ENCODE data around the gene AWAT2.

AWAT2 gene

DNA sequence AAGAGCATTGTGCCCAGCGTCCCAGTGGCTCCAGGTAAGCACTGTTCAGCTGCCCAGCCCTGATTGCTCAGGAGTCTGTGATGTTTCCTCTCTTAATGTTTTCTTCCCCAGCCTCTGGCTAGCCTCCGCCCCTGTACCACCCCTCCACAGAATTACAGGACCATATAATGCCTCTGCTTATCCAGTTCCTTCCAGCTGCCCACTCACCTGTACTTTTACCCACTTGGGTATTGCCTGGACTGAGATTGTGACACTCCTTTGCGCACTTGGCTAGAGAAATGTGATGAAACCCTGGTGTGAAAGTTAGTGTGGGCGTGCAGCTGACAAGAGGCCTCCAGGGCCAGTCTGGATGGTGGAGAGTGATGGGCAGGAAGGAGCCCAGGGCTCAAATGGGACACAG is at the start of gene AWAT2:
Gene AWAT2 (minus strand): TSS at position 14 of the 400 bp plus-strand sequence. CDS start 6 bp downstream, at position 8.
- no peak for TF ChIP-seq POLR2A (IDR thresholded peaks at IDR 0.05; ENCODE audit: low read depth, low read length)
- no peak for FAIRE-seq
- no peak for DNase-seq (ENCODE audit: insufficient read length, low spot score)

- DNase-seq (ENCODE audit: insufficient read length, low spot score) (no peak), FAIRE-seq (no peak)
- TF ChIP-seq POLR2A (IDR thresholded peaks at IDR 0.05; ENCODE audit: low read depth, low read length) = no peak
Observed at GRCh38 chrX:70096052-70096451, 46.3 kb upstream of the AWAT2 start.

DNA sequence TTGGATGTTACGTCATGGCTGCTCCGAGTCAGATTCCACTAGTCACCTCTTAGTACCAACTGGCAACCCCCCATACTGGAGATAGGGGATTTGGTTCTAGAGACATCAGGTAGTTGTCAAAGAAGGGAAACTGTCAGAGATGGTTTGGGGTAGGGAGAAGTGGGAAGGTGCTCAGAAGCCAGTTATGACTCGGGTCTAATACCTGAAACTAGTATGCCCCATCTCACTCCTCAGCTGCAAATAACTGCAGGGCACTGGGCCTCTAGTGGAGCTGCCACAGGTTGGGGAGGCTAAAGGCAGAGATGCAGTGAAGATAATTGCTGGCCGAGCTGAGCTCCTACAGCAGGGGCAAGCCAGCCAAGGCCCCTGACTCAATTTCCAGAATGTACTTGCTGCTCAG is 42.5 kb upstream of the AWAT2 start:
- no peak for TF ChIP-seq POLR2A (IDR thresholded peaks at IDR 0.05; ENCODE audit: low read depth, low read length)
- DNase-seq (ENCODE audit: insufficient read length, low spot score) (no peak), FAIRE-seq (no peak)

- DNase-seq (ENCODE audit: insufficient read length, low spot score) (no peak), FAIRE-seq (no peak)
- no peak for TF ChIP-seq POLR2A (IDR thresholded peaks at IDR 0.05; ENCODE audit: low read depth, low read length)
Observed at GRCh38 chrX:70089604-70090297, 40.0 kb upstream of the AWAT2 start.

DNA sequence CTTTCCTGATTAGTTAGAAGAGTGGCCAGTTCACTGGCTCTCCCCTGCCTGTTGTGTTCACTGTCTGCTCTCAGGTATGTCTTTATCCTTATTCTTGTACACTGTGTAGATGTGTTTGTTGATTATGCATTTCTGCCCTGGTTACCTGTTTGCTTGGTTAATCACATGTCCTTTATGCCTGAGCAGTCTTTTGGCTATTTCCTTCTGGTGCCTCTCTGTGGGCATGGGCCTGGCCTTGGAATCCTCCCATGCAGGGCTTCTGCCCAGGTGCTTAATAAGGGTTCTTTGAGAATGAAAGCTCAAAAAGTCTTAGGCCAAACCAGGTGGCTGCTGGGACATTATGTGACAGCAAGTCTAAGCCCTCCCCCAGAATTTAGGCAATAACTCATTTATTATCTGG is 39.0 kb upstream of the AWAT2 start:
- FAIRE-seq (no peak), DNase-seq (ENCODE audit: insufficient read length, low spot score) (no peak)
- TF ChIP-seq POLR2A (IDR thresholded peaks at IDR 0.05; ENCODE audit: low read depth, low read length) = no peak

GRCh38 chrX:70087857-70088630 is 38.3 kb upstream of the AWAT2 start:
- FAIRE-seq (no peak), DNase-seq (ENCODE audit: insufficient read length, low spot score) (no peak)
- TF ChIP-seq POLR2A (IDR thresholded peaks at IDR 0.05; ENCODE audit: low read depth, low read length) = no peak

- no peak for DNase-seq (ENCODE audit: insufficient read length, low spot score)
- no peak for FAIRE-seq
- no peak for TF ChIP-seq POLR2A (IDR thresholded peaks at IDR 0.05; ENCODE audit: low read depth, low read length)
Observed at GRCh38 chrX:70084592-70085240, 35.0 kb upstream of the AWAT2 start.

GRCh38 chrX:70082723-70083122 is 33.0 kb upstream of the AWAT2 start:
- DNase-seq (ENCODE audit: insufficient read length, low spot score) (no peak), FAIRE-seq (no peak)
- TF ChIP-seq POLR2A (IDR thresholded peaks at IDR 0.05; ENCODE audit: low read depth, low read length) = no peak

GRCh38 chrX:70079870-70080269 is 30.1 kb upstream of the AWAT2 start:
- TF ChIP-seq POLR2A (IDR thresholded peaks at IDR 0.05; ENCODE audit: low read depth, low read length) = no peak
- DNase-seq (ENCODE audit: insufficient read length, low spot score) = no peak
- no peak for FAIRE-seq

GRCh38 chrX:70079297-70079696 is 29.6 kb upstream of the AWAT2 start:
- FAIRE-seq = no peak
- DNase-seq (ENCODE audit: insufficient read length, low spot score) = no peak
- TF ChIP-seq POLR2A (IDR thresholded peaks at IDR 0.05; ENCODE audit: low read depth, low read length) = no peak

DNA sequence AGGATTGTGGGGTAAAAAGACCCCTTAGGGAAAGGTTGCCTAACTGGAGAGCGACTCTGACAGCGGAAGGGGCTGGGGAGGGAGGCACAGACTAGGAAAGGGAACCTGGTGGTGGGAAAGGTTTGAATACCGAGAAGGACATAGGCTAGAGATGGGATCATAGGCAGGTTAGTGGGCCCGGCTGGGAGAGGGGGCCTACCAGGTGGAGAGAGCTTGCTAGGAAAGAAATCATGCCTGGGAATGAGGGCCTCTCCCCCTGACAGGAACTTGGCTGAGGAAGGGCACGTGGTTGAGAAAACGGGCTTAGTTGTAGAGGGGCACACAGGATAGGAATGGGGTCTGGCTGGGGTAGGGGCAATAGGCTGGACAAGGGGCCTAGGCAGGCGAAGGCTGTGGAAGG is 16.9 kb upstream of the AWAT2 start:
- DNase-seq (ENCODE audit: insufficient read length, low spot score) = no peak
- no peak for TF ChIP-seq POLR2A (IDR thresholded peaks at IDR 0.05; ENCODE audit: low read depth, low read length)
- no peak for FAIRE-seq

DNA sequence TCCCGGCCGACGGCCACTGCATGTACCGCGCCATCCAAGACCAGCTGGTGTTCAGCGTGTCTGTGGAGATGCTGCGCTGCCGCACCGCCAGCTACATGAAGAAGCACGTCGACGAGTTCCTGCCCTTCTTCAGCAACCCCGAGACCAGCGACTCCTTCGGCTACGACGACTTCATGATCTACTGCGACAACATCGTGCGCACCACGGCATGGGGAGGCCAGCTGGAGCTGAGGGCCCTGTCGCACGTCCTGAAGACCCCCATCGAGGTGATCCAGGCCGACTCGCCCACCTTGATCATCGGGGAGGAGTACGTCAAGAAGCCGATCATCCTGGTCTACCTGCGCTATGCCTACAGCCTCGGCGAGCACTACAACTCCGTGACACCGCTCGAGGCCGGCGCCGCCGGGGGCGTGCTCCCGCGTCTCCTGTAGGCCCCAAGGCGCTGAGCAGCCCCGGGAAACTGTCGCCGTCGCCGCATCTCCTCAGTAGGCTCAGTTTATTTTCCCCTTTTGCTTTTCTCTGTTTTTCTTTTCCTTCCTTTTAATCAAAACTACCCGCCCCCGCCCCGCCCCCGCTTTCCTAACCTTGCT is 13.3 kb upstream of the AWAT2 start:
- TF ChIP-seq POLR2A (IDR thresholded peaks at IDR 0.05; ENCODE audit: low read depth, low read length) = no peak
- FAIRE-seq (no peak), DNase-seq (ENCODE audit: insufficient read length, low spot score) (no peak)

DNA sequence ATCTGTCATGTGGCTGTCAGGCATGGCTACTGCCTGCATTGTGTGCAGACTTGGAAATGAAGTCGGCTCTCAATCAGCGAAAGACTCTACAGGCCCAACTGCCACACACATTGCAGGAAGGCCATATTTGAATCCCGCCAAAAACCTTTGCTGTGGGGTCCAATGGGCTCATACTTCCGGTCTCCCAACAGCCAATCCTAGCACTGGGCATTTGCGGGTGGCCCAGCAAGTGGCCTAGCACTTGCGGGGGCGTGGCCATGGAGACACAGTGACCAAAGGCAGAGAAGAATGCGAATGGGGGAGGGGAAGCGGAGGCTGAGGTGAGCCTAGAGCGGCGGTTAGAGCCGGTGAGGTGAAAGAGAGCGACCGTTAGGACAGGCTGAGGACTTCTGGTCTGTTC is 12.3 kb upstream of the AWAT2 start, which contains the start of gene OTUD6A:
Gene OTUD6A (plus strand): TSS at position 382 of the 400 bp plus-strand sequence. CDS start 68 bp downstream, outside the sequence.
- TF ChIP-seq POLR2A (IDR thresholded peaks at IDR 0.05; ENCODE audit: low read depth, low read length) = no peak
- FAIRE-seq = no peak

GRCh38 chrX:70054391-70054790 is 4.7 kb upstream of the AWAT2 start:
- no peak for FAIRE-seq
- no peak for TF ChIP-seq POLR2A (IDR thresholded peaks at IDR 0.05; ENCODE audit: low read depth, low read length)
- no peak for DNase-seq (ENCODE audit: insufficient read length, low spot score)

More for the DNA sequence above, 12.3 kb upstream of the AWAT2 start, which contains the start of gene OTUD6A:
- DNase-seq (ENCODE audit: insufficient read length, low spot score) = no peak

All from H54 (cell line).